GM21737 (cell line): ENCODE measurements around the gene RNFT2.
A peak's percentile ranks its signal among the peaks of the same experiment; 100 is the strongest.

Experiments
- ATAC-seq: cut with Tn5 transposase; IDR thresholded peaks from one replicate; pipeline ENCODE4 v1.9.1; 2021; ENCODE audit warnings: mild to moderate bottlenecking, moderate library complexity; ENCODE audit not compliant: unreplicated experiment

Gene RNFT2

GRCh38 chr12:116874324-116874995, 136.3 kb downstream of the RNFT2 start:
- no peak for ATAC-seq

GRCh38 chr12:116876151-116876869, 138.2 kb downstream of the RNFT2 start:
- ATAC-seq: no peak

GRCh38 chr12:116878567-116879508, 140.7 kb downstream of the RNFT2 start:
- ATAC-seq: no peak

GRCh38 chr12:116879509-116880212, 141.5 kb downstream of the RNFT2 start:
- ATAC-seq: no peak

DNA sequence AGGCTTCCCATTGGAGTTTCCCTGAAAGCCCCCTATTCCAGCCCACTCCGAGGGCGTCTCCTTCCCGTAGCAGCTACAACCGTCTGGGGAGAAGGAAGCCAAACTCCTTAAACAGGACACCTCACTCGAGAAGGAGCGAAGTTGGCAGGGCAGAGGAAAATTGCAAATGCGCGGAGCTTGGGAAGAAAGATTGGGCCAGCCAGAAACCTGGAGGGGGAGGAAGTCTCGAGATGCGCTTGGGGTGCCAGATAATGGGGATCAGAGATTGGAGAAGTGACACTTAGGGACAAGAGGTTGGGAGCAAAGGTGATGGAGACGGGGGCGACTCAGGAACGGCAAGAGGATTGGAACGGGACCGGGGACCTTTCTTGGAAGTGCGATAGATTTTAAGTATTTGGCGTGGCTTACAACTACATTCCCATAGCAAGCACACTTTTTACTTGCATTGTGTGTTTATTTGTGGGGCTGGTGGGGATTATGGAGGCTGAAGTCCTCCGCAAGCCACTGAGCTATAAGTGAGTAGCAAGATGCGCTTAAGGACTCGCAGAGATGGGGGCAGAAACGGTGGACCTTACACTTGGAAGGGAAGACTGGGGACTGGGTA, 142.2 kb downstream of the RNFT2 start:
- ATAC-seq: no peak

DNA sequence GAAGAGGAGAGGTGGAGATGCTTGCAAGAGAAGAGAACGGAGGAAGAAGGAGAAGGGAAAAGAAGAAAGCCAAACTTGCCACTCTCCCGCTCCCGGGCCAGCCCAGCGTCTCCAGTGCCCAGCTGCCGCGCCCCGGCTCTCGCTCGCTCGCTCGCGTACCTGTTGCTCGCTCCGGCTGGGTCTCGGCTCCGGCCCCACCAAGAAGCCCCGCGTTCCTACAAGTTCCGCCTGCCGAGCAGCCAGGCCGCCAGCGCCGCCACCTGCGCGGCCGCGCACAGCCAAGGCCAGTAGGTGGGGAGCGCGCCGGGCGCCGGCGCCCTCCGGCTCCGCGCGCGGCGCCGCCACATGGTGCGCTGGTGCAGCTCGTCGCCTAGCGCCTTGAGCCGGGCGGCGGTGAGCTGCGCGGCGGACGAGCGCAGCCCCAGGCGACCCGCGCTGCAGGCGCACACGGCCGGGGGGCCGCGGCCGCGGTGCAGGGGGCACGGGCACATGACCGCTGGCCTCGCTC, 142.8 kb downstream of the RNFT2 start:
- ATAC-seq: peak; percentile 72

DNA sequence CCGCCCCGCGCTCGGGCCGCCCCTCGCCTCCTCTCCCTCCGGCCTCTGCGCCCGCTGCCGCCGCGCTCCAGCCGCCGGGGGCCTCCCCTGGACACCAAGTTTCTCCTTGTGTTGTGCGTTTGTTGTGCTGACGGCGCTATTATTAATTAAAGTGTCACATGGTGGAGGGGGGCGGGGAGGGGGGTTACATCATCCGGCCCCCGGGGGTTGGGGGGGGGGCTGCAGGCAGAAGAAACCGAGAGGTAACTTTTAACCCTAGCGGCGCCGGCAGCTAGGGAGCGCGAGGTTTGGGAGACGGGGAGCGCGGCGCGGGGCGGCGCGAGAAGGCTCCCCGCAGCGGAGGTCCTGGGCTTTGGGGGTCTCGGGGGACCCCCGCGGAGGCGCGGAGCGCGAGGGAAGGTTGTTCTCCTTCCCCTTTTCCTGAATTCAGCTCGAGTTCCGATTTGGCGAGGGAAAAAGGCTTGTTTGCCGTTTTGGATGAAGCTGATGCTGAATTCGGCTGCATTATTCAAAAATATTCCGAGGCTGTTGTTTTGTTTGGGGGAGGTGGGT, 143.3 kb downstream of the RNFT2 start, which contains the start of gene HRK:
HRK (minus strand) TSS at position 117 of the 552 bp plus-strand sequence. CDS start 134 bp downstream, outside the sequence.
- no peak for ATAC-seq

DNA sequence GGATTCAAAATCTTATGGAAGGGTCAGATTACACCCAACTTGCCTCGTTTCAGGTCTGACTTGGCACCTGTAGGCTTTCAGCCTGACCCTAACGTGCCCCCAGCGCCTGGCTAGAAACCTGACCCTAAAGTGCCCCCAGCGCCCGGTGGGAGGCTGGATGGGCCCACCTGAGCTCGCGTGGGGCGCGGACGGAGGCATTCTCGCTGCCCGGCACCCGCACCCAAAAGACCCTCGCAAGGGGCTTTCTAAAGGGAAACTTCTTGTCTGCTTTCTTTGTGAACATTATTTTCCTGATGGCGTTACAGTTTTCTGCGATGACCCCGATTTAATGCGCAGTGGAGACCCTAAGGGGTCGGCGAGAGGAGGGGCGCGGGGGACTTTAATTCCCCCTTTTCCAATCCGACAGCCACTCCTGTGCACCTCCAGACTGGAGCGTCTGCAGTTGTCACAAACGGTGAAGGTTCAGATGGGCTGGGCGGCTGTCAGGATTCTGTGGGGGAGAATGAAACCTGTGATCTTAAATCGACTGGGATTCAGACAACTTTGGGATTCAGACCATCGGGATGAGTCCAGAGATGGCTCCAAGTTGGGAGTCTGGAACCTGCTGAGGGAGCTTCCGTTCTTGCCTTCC, 143.9 kb downstream of the RNFT2 start:
- ATAC-seq: no peak

DNA sequence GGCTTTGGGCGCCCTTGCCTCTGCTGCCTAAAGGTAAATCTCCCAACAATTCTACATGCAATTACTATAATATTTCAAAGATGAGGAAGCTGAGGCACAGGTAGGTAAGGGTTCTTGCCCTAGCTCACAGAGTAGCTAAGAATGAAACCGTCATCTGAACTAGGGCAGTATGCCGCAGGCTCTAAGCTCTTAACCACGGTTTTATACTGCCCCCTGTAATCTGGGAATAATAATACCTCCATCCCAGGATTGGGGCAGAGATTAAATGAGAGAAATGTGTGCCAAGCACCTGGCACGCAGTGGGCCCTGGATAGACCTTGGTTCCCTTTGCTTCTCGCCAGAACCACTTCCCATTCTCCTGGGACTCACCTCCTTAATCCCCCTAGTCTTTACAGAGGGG, 144.6 kb downstream of the RNFT2 start:
- ATAC-seq: no peak

GRCh38 chr12:116884871-116885270, 146.8 kb downstream of the RNFT2 start:
- ATAC-seq: no peak

- no peak for ATAC-seq
Observed at GRCh38 chr12:116885491-116885890, 147.4 kb downstream of the RNFT2 start.

- no peak for ATAC-seq
Observed at GRCh38 chr12:116887244-116887643, 149.1 kb downstream of the RNFT2 start.

- no peak for ATAC-seq
Observed at GRCh38 chr12:116887897-116888296, 149.8 kb downstream of the RNFT2 start.

- ATAC-seq: no peak
Observed at GRCh38 chr12:116890330-116890729, 152.2 kb downstream of the RNFT2 start.

- no peak for ATAC-seq
Observed at GRCh38 chr12:116891019-116891418, 152.9 kb downstream of the RNFT2 start.

GRCh38 chr12:116892349-116893140, 154.4 kb downstream of the RNFT2 start:
- no peak for ATAC-seq

- ATAC-seq: no peak
Observed at GRCh38 chr12:116894913-116895312, 156.8 kb downstream of the RNFT2 start.

DNA sequence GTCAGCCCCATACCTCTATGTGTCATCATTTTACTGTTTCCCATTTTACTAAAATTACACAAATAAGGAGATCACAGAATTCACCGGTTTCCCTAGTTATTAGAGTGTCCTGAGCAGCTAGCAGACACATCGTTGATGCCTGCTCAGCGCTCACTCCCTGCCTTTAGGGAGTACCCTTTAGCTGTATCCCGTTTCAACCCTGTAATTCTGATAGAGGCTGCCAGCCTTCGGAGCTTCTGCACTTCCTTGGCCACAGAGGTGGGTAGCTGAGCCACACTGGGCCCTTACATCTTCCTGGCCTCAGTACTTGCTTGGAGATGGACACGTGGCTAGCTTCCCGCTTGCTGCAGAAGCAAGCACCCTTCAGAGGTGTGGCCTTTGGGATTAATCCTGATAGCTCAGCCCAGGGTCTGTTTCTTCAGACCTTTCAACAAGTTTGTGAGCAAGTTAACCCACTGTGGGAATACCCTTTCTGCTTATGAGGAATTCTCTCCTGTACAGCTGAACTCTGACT, 158.4 kb downstream of the RNFT2 start:
- no peak for ATAC-seq
